GM21529 (cell line): ENCODE measurements around the gene PALMD.

Source experiments
- ATAC-seq: cut with Tn5 transposase; IDR thresholded peaks from one replicate; pipeline ENCODE4 v1.9.1; 2021; ENCODE audit not compliant: unreplicated experiment

PALMD gene

GRCh38 chr1:99657213-99658030, 11.5 kb downstream of the PALMD start:
- ATAC-seq: no peak

GRCh38 chr1:99658031-99658290, 12.0 kb downstream of the PALMD start:
- ATAC-seq: no peak

- no peak for ATAC-seq
These were observed 13.9 kb downstream of the PALMD start for GRCh38 chr1:99659755-99660210.

- no peak for ATAC-seq
These were observed 14.6 kb downstream of the PALMD start for GRCh38 chr1:99660496-99660895.

GRCh38 chr1:99661780-99662179, 15.9 kb downstream of the PALMD start:
- ATAC-seq: no peak

- ATAC-seq: no peak
These were observed 16.7 kb downstream of the PALMD start for GRCh38 chr1:99662539-99663080.

GRCh38 chr1:99663501-99663900, 17.6 kb downstream of the PALMD start:
- no peak for ATAC-seq

- ATAC-seq: no peak
These were observed 19.3 kb downstream of the PALMD start for GRCh38 chr1:99665212-99665611.

- no peak for ATAC-seq
These were observed 23.5 kb downstream of the PALMD start for GRCh38 chr1:99669376-99669775.

GRCh38 chr1:99669821-99670220, 23.9 kb downstream of the PALMD start:
- ATAC-seq: no peak

GRCh38 chr1:99670583-99670982, 24.7 kb downstream of the PALMD start:
- ATAC-seq: no peak

- no peak for ATAC-seq
These were observed 26.1 kb downstream of the PALMD start for GRCh38 chr1:99672038-99672437.

GRCh38 chr1:99672530-99673213, 26.8 kb downstream of the PALMD start:
- no peak for ATAC-seq

GRCh38 chr1:99673315-99673714, 27.4 kb downstream of the PALMD start:
- ATAC-seq: no peak

- ATAC-seq: no peak
These were observed 28.5 kb downstream of the PALMD start for GRCh38 chr1:99674115-99675064.

- no peak for ATAC-seq
These were observed 29.4 kb downstream of the PALMD start for GRCh38 chr1:99675292-99675691.

GRCh38 chr1:99675994-99676393, 30.1 kb downstream of the PALMD start:
- no peak for ATAC-seq

- no peak for ATAC-seq
These were observed 31.0 kb downstream of the PALMD start for GRCh38 chr1:99676876-99677275.

GRCh38 chr1:99677416-99677815, 31.5 kb downstream of the PALMD start:
- ATAC-seq: no peak

GRCh38 chr1:99680270-99680669, 34.4 kb downstream of the PALMD start:
- ATAC-seq: no peak

GRCh38 chr1:99681583-99681982, 35.7 kb downstream of the PALMD start:
- ATAC-seq: no peak
